ENCODE results near the gene NT5C3B. TPM values are rescaled to one million over a fixed set of nuclear protein-coding genes. Genes with fewer than 3 reads are reported as not detected.
A peak's percentile ranks its signal among the peaks of the same experiment; 100 is the strongest.
"Not testable (repeated sequence)": the region's sequence is repeated elsewhere in the genome, so short reads cannot be mapped to it uniquely, and the experiment has no call there.

NT5C3B gene
- total RNA-seq: 22.8 TPM
- long read RNA-seq, transcript NT5C3B-216 (8 exons, 1,534 nt): major isoform, 18 of 30 reads
- long read RNA-seq, transcript NT5C3B-203 (9 exons, 975 nt): minor isoform, 6 of 30 reads
- long read RNA-seq, partial matches to known transcripts: 0 of 30 reads
- long read RNA-seq, other reads (novel, unspliced or antisense): 5 of 30 reads

GRCh38 chr17:41835800-41836549, at the start of gene NT5C3B:
Gene NT5C3B, minus strand, starts transcription at chr17:41836232. Its CDS starts 39 bp downstream, at chr17:41836193.
- DNase-seq (ENCODE audit: low spot score): no peak
- intact Hi-C loops (cut with DNase I): no loop called here

GRCh38 chr17:41885733-41886132, 49.7 kb upstream of the NT5C3B start:
- no peak for DNase-seq (ENCODE audit: low spot score)
- intact Hi-C loops (cut with DNase I): no loop called here

- intact Hi-C loops (cut with DNase I): no loop called here
- DNase-seq (ENCODE audit: low spot score): no peak
Measured at GRCh38 chr17:41882756-41883155, 46.7 kb upstream of the NT5C3B start.

- intact Hi-C loops (cut with DNase I): no loop called here
Measured at GRCh38 chr17:41880130-41880529, 44.1 kb upstream of the NT5C3B start.

GRCh38 chr17:41874293-41874670, 38.2 kb upstream of the NT5C3B start:
- intact Hi-C loops (cut with DNase I): loop anchor here (10.0 kb wide), 1 partner anchor 139 kb away; the partner anchor contains the start of gene HAP1
- DNase-seq (ENCODE audit: low spot score): not testable (repeated sequence)

More at GRCh38 chr17:41880130-41880529, 44.1 kb upstream of the NT5C3B start:
- DNase-seq (ENCODE audit: low spot score): no peak

- intact Hi-C loops (cut with DNase I): loop anchor here (10.0 kb wide), 1 partner anchor 139 kb away; the partner anchor contains the start of gene HAP1
- DNase-seq (ENCODE audit: low spot score): no peak
Measured at GRCh38 chr17:41873559-41874292, 37.7 kb upstream of the NT5C3B start.

- intact Hi-C loops (cut with DNase I): loop anchor here (10.0 kb wide), 1 partner anchor 137 kb away; the partner anchor contains the start of gene HAP1
- DNase-seq (ENCODE audit: low spot score): no peak
Measured at GRCh38 chr17:41871789-41872188, 35.8 kb upstream of the NT5C3B start.

- intact Hi-C loops (cut with DNase I): loop anchor here (10.0 kb wide), 1 partner anchor 136 kb away; the partner anchor contains the start of gene HAP1
- no peak for DNase-seq (ENCODE audit: low spot score)
Measured at GRCh38 chr17:41870627-41871026, 34.6 kb upstream of the NT5C3B start.

GRCh38 chr17:41870097-41870496, 34.1 kb upstream of the NT5C3B start:
- intact Hi-C loops (cut with DNase I): loop anchor here (10.0 kb wide), 1 partner anchor 135 kb away; the partner anchor contains the start of gene HAP1
- DNase-seq (ENCODE audit: low spot score): no peak

- no peak for DNase-seq (ENCODE audit: low spot score)
- intact Hi-C loops (cut with DNase I): loop anchor here (10.0 kb wide), 1 partner anchor 55 kb away; the partner anchor contains the start of genes FKBP10 and P3H4
Measured at GRCh38 chr17:41869426-41869825, 33.4 kb upstream of the NT5C3B start.

GRCh38 chr17:41868568-41868967, 32.5 kb upstream of the NT5C3B start:
- intact Hi-C loops (cut with DNase I): loop anchor here (10.0 kb wide), 1 partner anchor 54 kb away; the partner anchor contains the start of genes FKBP10 and P3H4
- no peak for DNase-seq (ENCODE audit: low spot score)

GRCh38 chr17:41865596-41865893, 29.5 kb upstream of the NT5C3B start:
- intact Hi-C loops (cut with DNase I): loop anchor here (10.0 kb wide), 1 partner anchor 51 kb away; the partner anchor contains the start of genes FKBP10 and P3H4
- DNase-seq (ENCODE audit: low spot score): no peak

- intact Hi-C loops (cut with DNase I): loop anchor here (10.0 kb wide), 1 partner anchor 50 kb away; the partner anchor contains the start of genes FKBP10 and P3H4
- DNase-seq (ENCODE audit: low spot score): peak; percentile 95
Measured at GRCh38 chr17:41864836-41865595, 29.0 kb upstream of the NT5C3B start, which contains the start of gene KLHL11. Gene KLHL11, minus strand, starts transcription at chr17:41865423. Its CDS starts 53 bp downstream, at chr17:41865370.

GRCh38 chr17:41864498-41864835, 28.4 kb upstream of the NT5C3B start:
- no peak for DNase-seq (ENCODE audit: low spot score)
- intact Hi-C loops (cut with DNase I): loop anchor here (10.0 kb wide), 1 partner anchor 50 kb away; the partner anchor contains the start of genes FKBP10 and P3H4

GRCh38 chr17:41863074-41863848, 27.2 kb upstream of the NT5C3B start:
- intact Hi-C loops (cut with DNase I): loop anchor here (10.0 kb wide), 1 partner anchor 48 kb away; the partner anchor contains the start of genes FKBP10 and P3H4
- DNase-seq (ENCODE audit: low spot score): no peak

- intact Hi-C loops (cut with DNase I): loop anchor here (10.0 kb wide), 1 partner anchor 46 kb away; the partner anchor contains the start of genes FKBP10 and P3H4
- DNase-seq (ENCODE audit: low spot score): no peak
Measured at GRCh38 chr17:41860254-41860931, 24.4 kb upstream of the NT5C3B start.

GRCh38 chr17:41851382-41851781, 15.3 kb upstream of the NT5C3B start:
- intact Hi-C loops (cut with DNase I): loop anchor here (10.0 kb wide), 1 partner anchor 63 kb away; the partner anchor contains the start of gene ACLY

More at GRCh38 chr17:41851382-41851781, 15.3 kb upstream of the NT5C3B start:
- not testable (repeated sequence) for DNase-seq (ENCODE audit: low spot score)

Data from cardiac septum (tissue), 1 donor.